ACC112 (cell line): ENCODE measurements around the gene UPP1.

ENCODE experiments used
- H2AFZ ChIP-seq: fragments of 200-600 bp; sonication (generic); one replicate; pipeline ENCODE4 v1.6.0; 2017; ENCODE audit warnings: antibody characterized with exemption, low read length; ENCODE audit not compliant: unreplicated experiment
- H3K27ac ChIP-seq: fragments of 200-600 bp; sonication (generic); 2 replicates; pipeline ENCODE4 v1.5.1; 2014; ENCODE audit warnings: low read depth, mild to moderate bottlenecking, antibody characterized with exemption, low read length, moderate library complexity
- H3K27me3 ChIP-seq: fragments of 200-600 bp; sonication (generic); 2 replicates; pipeline ENCODE4 v1.6.1; 2014; ENCODE audit warnings: mild to moderate bottlenecking, antibody characterized with exemption, low read length, moderate library complexity, mixed read lengths; ENCODE audit not compliant: insufficient read depth
- H3K36me3 ChIP-seq: fragments of 200-600 bp; sonication (generic); 2 replicates; pipeline ENCODE4 v1.6.1; 2016; ENCODE audit warnings: mild to moderate bottlenecking, antibody characterized with exemption, low read length, moderate library complexity, mixed read lengths; ENCODE audit not compliant: insufficient read depth
- H3K4me1 ChIP-seq: fragments of 200-600 bp; sonication (generic); one replicate; pipeline ENCODE4 v1.6.1; 2016; ENCODE audit warnings: low read length, mixed read lengths; ENCODE audit not compliant: insufficient read depth, unreplicated experiment, control insufficient read depth
- H3K4me3 ChIP-seq: fragments of 200-600 bp; sonication (generic); 2 replicates; pipeline ENCODE4 v1.5.1; 2014; ENCODE audit warnings: mild to moderate bottlenecking, low read depth, low read length
- H3K79me2 ChIP-seq: fragments of 200-600 bp; sonication (generic); one replicate; pipeline ENCODE4 v1.6.0; 2016; ENCODE audit warnings: low read length; ENCODE audit not compliant: control insufficient read depth, unreplicated experiment, insufficient read depth

The UPP1 gene

DNA sequence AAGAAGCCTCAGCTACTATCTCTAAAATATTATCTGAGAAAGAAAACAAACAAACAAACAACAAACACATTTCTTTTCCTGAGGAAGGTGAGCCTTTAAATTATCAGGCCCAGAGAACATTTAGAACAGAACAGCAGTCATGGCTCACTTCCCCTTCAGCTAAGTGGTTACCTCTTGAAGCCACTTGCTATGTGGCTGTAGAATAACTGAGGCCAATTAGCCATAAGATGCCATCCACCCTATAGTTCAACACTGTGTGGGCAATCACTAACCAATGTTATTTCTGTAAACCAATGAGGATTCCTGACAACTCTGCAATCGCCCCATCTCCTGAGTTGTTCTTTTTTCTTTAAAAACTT lies 3.7 kb upstream of the UPP1 start:
- Histone ChIP-seq H3K36me3 (peaks cover 7% of the 10 kb centered on the region; the same call in 1 of the 2 replicates), H3K4me3 (peak overlapping the region; percentile 11; the same call in 1 of the 2 replicates), H2AFZ (no peak overlapping the region), H3K79me2 (peaks cover 13% of the 10 kb centered on the region), H3K27me3 (no peaks in the 10 kb centered on the region), H3K4me1 (peaks cover 60% of the 10 kb centered on the region), H3K27ac (peak overlapping the region; percentile 98)

DNA sequence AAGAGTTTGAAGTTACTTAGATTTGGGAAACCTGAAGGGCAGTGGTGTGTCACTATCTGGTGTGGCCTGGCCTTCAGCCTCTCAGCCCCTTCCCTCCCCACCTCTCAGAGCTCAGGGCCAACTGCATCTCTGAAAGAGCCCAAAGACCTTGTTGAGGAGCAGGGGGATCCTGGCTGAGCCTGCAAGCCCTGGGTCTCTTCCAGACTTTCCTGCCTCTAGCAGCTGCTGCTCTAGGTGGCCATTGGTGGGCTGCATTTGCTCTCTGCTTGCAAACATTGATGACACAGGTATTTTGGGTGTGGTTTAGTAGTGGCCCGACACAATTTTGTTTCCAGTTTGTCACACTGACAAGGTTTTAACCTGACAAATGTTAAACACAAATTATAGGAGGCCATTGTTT lies 3.1 kb upstream of the UPP1 start:
- H3K79me2 ChIP-seq = peaks cover 17% of the 10 kb centered on the region
- peaks cover 61% of the 10 kb centered on the region for H3K4me1 ChIP-seq
- H3K27ac ChIP-seq = peak overlapping the region; percentile 98
- H3K4me3 ChIP-seq = no peak overlapping the region
- H3K36me3 ChIP-seq = peaks cover 12% of the 10 kb centered on the region
- no peak overlapping the region for H2AFZ ChIP-seq
- H3K27me3 ChIP-seq = no peaks in the 10 kb centered on the region

- H3K27ac ChIP-seq = peak overlapping the region; percentile 98
- H3K4me1 ChIP-seq = peaks cover 73% of the 10 kb centered on the region
Observed at GRCh38 chr7:48087349-48087748, 1.7 kb upstream of the UPP1 start.

GRCh38 chr7:48088559-48089045 lies 463 bp upstream of the UPP1 start:
- Histone ChIP-seq H3K36me3 (peaks cover 26% of the 10 kb centered on the region), H2AFZ (no peak overlapping the region), H3K27me3 (no peaks in the 10 kb centered on the region), H3K27ac (peak overlapping the region; percentile 98), H3K4me3 (peak overlapping the region; percentile 90), H3K79me2 (peaks cover 21% of the 10 kb centered on the region), H3K4me1 (peaks cover 61% of the 10 kb centered on the region)

More at GRCh38 chr7:48087349-48087748, 1.7 kb upstream of the UPP1 start:
- Histone ChIP-seq H3K4me3 (peak overlapping the region; percentile 48), H3K27me3 (no peaks in the 10 kb centered on the region), H3K79me2 (peaks cover 21% of the 10 kb centered on the region), H3K36me3 (peaks cover 19% of the 10 kb centered on the region), H2AFZ (no peak overlapping the region)

GRCh38 chr7:48090095-48090805 lies 1.2 kb downstream of the UPP1 start:
- Histone ChIP-seq H3K4me3 (peak overlapping the region; percentile 90), H3K36me3 (peaks cover 26% of the 10 kb centered on the region), H3K4me1 (peaks cover 63% of the 10 kb centered on the region), H3K79me2 (peaks cover 24% of the 10 kb centered on the region), H3K27me3 (no peaks in the 10 kb centered on the region), H3K27ac (peak overlapping the region; percentile 98; the same call in 1 of the 2 replicates), H2AFZ (no peak overlapping the region)

GRCh38 chr7:48091506-48092433 lies 2.7 kb downstream of the UPP1 start:
- Histone ChIP-seq H3K27ac (peak overlapping the region; percentile 25; the same call in 1 of the 2 replicates), H3K36me3 (peaks cover 26% of the 10 kb centered on the region), H3K27me3 (no peaks in the 10 kb centered on the region), H3K79me2 (peaks cover 26% of the 10 kb centered on the region), H3K4me1 (peaks cover 63% of the 10 kb centered on the region), H3K4me3 (peak overlapping the region; percentile 90), H2AFZ (no peak overlapping the region)

DNA sequence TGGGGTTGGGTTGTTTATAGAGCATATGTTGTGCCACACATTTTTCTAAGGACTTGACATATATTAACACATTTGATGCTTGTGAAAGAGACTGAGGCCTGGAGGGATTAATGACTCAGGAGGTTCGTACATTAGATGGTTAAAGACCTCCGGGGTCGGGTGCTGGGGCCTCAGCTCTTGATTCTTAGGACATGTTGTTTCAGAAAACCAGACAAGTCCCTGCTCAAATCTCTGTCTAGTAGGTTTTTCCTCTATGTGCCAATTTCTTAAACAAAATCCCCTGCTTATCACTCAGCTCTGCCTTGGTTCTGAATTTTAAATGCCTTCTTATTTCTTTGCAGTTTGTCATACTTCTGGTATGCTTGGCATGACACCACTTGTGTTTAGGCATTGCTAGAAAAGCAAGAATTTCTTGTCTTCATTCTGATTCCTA lies 5.8 kb downstream of the UPP1 start:
- no peak overlapping the region for H3K4me3 ChIP-seq
- no peaks in the 10 kb centered on the region for H3K27me3 ChIP-seq
- peaks cover 28% of the 10 kb centered on the region for H3K36me3 ChIP-seq
- H3K27ac ChIP-seq = peak overlapping the region; percentile 62
- H2AFZ ChIP-seq = no peak overlapping the region
- H3K4me1 ChIP-seq = peaks cover 63% of the 10 kb centered on the region
- peaks cover 22% of the 10 kb centered on the region for H3K79me2 ChIP-seq

DNA sequence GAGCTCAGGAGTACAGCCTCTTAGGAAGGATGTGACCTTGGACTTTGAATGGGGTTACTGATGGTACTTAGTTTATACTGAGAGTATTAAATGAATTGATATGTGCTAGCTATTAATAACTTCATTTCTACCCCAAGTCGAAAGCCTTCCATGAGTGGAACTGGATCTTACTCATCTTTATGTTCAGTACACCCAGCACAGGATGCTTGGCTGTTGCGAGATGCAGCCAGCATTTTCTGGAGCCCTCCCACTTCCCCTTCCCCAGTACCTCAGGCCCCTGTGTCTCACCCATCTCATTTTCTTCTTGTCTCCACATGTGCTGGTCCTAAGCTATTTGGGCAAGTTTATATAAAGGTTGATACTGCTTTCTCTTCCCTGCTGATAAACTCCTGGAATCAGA lies 7.2 kb downstream of the UPP1 start:
- H3K36me3 ChIP-seq = peaks cover 20% of the 10 kb centered on the region
- H3K27me3 ChIP-seq = no peaks in the 10 kb centered on the region
- peaks cover 54% of the 10 kb centered on the region for H3K4me1 ChIP-seq
- H3K79me2 ChIP-seq = peaks cover 15% of the 10 kb centered on the region
- H3K4me3 ChIP-seq = no peak overlapping the region
- no peak overlapping the region for H2AFZ ChIP-seq
- H3K27ac ChIP-seq = peak overlapping the region; percentile 67

DNA sequence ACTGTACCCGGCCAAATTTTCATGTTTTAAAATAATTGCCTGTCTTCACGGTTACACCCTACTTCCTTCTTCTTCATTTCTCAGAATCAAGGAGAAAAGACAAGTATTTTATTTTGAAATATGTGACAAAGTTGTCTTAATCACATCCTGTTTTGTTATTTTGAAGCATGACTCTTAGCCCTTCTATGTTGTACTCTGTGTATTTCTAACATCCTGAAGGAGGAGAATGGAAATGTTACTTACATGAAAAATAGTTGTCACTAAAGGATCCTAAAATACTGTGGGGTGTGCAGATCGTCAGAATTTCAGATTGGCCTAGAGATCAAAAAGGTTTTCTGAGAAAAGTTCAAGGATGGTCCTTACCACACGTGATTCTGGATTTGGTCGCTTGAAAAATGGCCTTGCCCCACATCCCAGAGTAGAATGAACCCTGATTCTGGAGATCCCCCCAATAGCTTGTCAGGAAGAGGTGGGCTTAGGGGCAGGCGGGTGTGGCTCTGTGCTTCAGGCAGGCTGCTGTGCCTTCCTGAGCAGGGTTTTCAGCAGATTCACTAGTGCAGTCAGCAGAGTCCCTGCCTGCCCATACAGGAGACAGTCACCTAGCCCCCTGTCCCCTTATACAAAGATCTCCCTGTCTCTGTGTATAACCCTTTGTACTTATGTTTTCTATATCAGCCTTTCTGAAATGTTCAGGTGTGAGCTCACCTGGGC lies 8.6 kb downstream of the UPP1 start:
- H3K27me3 ChIP-seq = no peaks in the 10 kb centered on the region
- H3K36me3 ChIP-seq = peaks cover 28% of the 10 kb centered on the region
- peak overlapping the region; percentile 67 for H3K27ac ChIP-seq
- peaks cover 11% of the 10 kb centered on the region for H3K79me2 ChIP-seq
- H2AFZ ChIP-seq = no peak overlapping the region
- no peak overlapping the region for H3K4me3 ChIP-seq
- H3K4me1 ChIP-seq = peaks cover 43% of the 10 kb centered on the region

DNA sequence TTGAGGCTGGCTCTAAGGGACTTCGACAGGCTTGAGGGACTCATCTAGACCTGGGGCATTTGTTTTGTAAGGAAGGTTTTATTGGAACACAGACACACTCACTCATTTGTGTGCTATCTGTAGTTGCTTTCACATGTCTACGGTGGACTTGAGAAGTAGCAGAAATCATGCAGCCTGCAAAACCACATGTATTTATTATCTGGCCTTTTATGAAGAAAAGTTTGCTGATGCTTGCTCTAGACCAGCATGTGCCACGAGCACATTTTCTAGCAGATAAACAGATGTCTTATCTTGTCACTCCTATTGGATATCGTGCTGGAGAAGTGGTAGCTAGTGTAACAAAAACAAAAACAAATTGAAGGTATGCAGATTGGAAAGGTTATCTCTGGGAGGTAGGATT lies 9.8 kb downstream of the UPP1 start:
- peaks cover 11% of the 10 kb centered on the region for H3K79me2 ChIP-seq
- H3K36me3 ChIP-seq = peaks cover 27% of the 10 kb centered on the region
- no peaks in the 10 kb centered on the region for H3K27me3 ChIP-seq
- H3K4me3 ChIP-seq = no peak overlapping the region
- H2AFZ ChIP-seq = no peak overlapping the region
- no peak overlapping the region for H3K27ac ChIP-seq
- peaks cover 43% of the 10 kb centered on the region for H3K4me1 ChIP-seq
